Thyroid gland (tissue), 4 donors: ENCODE measurements around the gene MCF2L.

Experiments
- CTCF ChIP-seq, 6 experiments: fragments of 200-600 bp in 3 of 6; fragments of 450-650 bp in 3 of 6; sonication (generic) in 3 of 6; IDR thresholded peaks; one replicate each; pipeline ENCODE4 v1.5.1; 2016 to 2019; ENCODE audit warnings: antibody characterized with exemption in 6 of 6, mild to moderate bottlenecking in 2 of 6, inconsistent platforms in 1 of 6, moderate library complexity in 1 of 6
- POLR2A ChIP-seq, 2 donors: fragments of 450-650 bp; IDR thresholded peaks; one replicate each; pipeline ENCODE4 v1.6.1; 2017; ENCODE audit warnings: antibody characterized with exemption in 2 of 2, mild to moderate bottlenecking in 2 of 2, moderate library complexity in 1 of 2

- TF ChIP-seq POLR2A (IDR thresholded peaks at IDR 0.05) (no peak), CTCF (IDR thresholded peaks at IDR 0.05) (no peak)
These were observed 35.4 kb upstream of the MCF2L start for GRCh38 chr13:112933649-112934048.
